CD4-positive, alpha-beta T cell (primary cell): ENCODE data around the gene TEX52. TPM values are rescaled to one million over a fixed set of nuclear protein-coding genes. Genes with fewer than 3 reads are reported as not detected.
A peak's percentile ranks its signal among the peaks of the same experiment; 100 is the strongest.
"Not testable (repeated sequence)": the region's sequence is repeated elsewhere in the genome, so short reads cannot be mapped to it uniquely, and the experiment has no call there.

ENCODE experiments used
- ATAC-seq: fragments of 200-7000 bp; cut with Tn5 transposase; one replicate; pipeline ENCODE4 v1.10.0; 2022; ENCODE audit warnings: mild to moderate bottlenecking; ENCODE audit not compliant: poor library complexity
- CTCF ChIA-PET: fragments of 350-600 bp; sonication (Branson Sonifier 250); formaldehyde crosslinking; loops from one replicate; lab custom pipeline; 2021; ENCODE audit warnings: antibody characterized with exemption, inconsistent platforms; lab: Charles Lee
- POLR2A ChIA-PET: fragments of 350-600 bp; sonication (Branson Sonifier 250); formaldehyde crosslinking; loops from one replicate; lab custom pipeline; 2021; ENCODE audit warnings: antibody characterized with exemption, inconsistent platforms; lab: Charles Lee
- DNase-seq, 14 experiments: peaks; one replicate each; pipeline ENCODE4 v3.0.0-alpha.2; 2013 to 2020; ENCODE audit warnings: mixed read lengths in 2 of 14
- H3K27ac ChIP-seq, 2 donors: one replicate each; pipeline versions ENCODE4 v1.5.1 to v1.7.0; 2013; ENCODE audit warnings: low read length in 2 of 2, low read depth in 1 of 2, mild to moderate bottlenecking in 1 of 2
- H3K27me3 ChIP-seq, 2 experiments: 1 replicate in 1 of 2; 2 replicates in 1 of 2; pipeline versions ENCODE4 v1.6.1 to v1.7.0; 2013; ENCODE audit warnings: low read length in 2 of 2, control low read depth in 1 of 2, mild to moderate bottlenecking in 1 of 2, moderate library complexity in 1 of 2; ENCODE audit not compliant: insufficient read depth in 2 of 2, control insufficient read depth in 1 of 2
- H3K36me3 ChIP-seq: one replicate; pipeline ENCODE4 v1.6.1; 2013; ENCODE audit warnings: low read length, control low read depth; ENCODE audit not compliant: insufficient read depth
- H3K4me1 ChIP-seq: one replicate; pipeline ENCODE4 v1.6.1; 2013; ENCODE audit warnings: low read length, control low read depth; ENCODE audit not compliant: insufficient read depth
- H3K4me3 ChIP-seq: one replicate; pipeline ENCODE4 v1.5.1; 2013; ENCODE audit warnings: mild to moderate bottlenecking, low read length, moderate library complexity
- H3K9me3 ChIP-seq, 2 experiments: 1 replicate in 1 of 2; 2 replicates in 1 of 2; pipeline versions ENCODE4 v1.6.1 to v1.7.0; 2013; ENCODE audit warnings: low read length in 2 of 2, mild to moderate bottlenecking in 2 of 2, control low read depth in 1 of 2, moderate library complexity in 1 of 2; ENCODE audit not compliant: control insufficient read depth in 1 of 2, insufficient read depth in 1 of 2
- H3K27ac Mint-ChIP-seq: one replicate; pipeline ENCODE4 v1.8.0; 2020; ENCODE audit warnings: mixed read lengths
- H3K27me3 Mint-ChIP-seq: one replicate; pipeline ENCODE4 v1.8.0; 2021; ENCODE audit warnings: mixed read lengths
- H3K36me3 Mint-ChIP-seq: one replicate; pipeline ENCODE4 v1.8.0; 2021; ENCODE audit warnings: low read depth, mixed read lengths
- H3K4me1 Mint-ChIP-seq: one replicate; pipeline ENCODE4 v1.8.0; 2021; ENCODE audit warnings: low read depth, mixed read lengths
- H3K4me3 Mint-ChIP-seq: one replicate; pipeline ENCODE4 v1.8.0; 2020; ENCODE audit warnings: mild to moderate bottlenecking, mixed read lengths
- H3K9me3 Mint-ChIP-seq: one replicate; pipeline ENCODE4 v1.8.0; 2020; ENCODE audit warnings: mixed read lengths
- intact Hi-C, 2 experiments: fragments of 100-400 bp; cut with DNase I in 1 of 2; cut with micrococcal nuclease in 1 of 2; formaldehyde crosslinking; loops; one replicate each; pipeline versions ENCODE4 v1.15.1 to v1.9.0; 2023 to 2025; cut with DNase I, micrococcal nuclease
- total RNA-seq, 174 experiments: library from RNA in 2 of 174; stranded (reverse) in 2 of 174; gene quantifications; one replicate each; pipeline ENCODE4 v1.2.3 and lab custom pipeline; 2021 to 2026
- TF ChIP-seq, protein P1 (sequence below): fragments of 200-600 bp; IDR thresholded peaks from one replicate; pipeline ENCODE4 v1.8.0; 2022; ENCODE audit warnings: antibody characterized with exemption, mild to moderate bottlenecking

TEX52 gene
- total RNA-seq, 2 experiments from 2014 or later, result not detected

DNA sequence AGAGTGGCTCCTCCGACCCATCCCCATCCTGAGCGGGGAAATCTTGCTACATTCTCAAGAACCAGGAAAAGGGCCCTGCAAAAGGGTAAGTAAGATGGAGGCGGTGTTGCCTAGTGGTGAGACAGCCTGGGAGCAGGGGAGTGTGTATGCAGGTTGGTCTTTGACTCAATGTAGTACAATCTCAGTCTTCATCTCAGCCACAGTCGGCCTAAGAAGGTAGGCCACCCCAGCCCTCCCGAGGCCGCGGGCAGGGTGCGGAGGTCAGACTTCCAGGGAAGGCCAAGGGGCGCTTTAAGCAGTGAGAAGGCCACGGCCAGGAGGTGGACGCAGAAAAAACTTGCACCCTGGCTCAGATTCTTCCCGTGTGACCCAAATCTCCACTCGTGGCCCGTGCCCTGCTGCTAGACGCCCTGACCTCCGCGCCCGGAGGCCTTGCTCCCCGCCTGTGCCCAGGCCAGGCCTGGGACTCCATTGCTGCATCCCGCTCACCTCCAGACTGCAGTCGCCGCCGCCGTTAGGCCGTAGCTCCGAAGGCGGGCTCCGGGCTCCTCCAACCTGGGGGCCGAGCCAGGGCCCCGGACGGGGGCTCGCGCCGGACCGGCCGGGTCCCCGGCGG is 19.7 kb upstream of the TEX52 start:
- no peaks in the 10 kb centered on the region for H3K9me3 ChIP-seq
- H3K4me3 ChIP-seq, result peak overlapping the region; percentile 80
- POLR2A ChIA-PET, result interaction anchor here (0.6 to 5.0 kb wide), 7 partner anchors 12 to 186 kb away, joined by 3 to 77 read pairs (median 5); partner anchors contain the start of genes FKBP4 and TULP3
- CTCF ChIA-PET, result no interaction called here
- TF ChIP-seq, protein P1, sequence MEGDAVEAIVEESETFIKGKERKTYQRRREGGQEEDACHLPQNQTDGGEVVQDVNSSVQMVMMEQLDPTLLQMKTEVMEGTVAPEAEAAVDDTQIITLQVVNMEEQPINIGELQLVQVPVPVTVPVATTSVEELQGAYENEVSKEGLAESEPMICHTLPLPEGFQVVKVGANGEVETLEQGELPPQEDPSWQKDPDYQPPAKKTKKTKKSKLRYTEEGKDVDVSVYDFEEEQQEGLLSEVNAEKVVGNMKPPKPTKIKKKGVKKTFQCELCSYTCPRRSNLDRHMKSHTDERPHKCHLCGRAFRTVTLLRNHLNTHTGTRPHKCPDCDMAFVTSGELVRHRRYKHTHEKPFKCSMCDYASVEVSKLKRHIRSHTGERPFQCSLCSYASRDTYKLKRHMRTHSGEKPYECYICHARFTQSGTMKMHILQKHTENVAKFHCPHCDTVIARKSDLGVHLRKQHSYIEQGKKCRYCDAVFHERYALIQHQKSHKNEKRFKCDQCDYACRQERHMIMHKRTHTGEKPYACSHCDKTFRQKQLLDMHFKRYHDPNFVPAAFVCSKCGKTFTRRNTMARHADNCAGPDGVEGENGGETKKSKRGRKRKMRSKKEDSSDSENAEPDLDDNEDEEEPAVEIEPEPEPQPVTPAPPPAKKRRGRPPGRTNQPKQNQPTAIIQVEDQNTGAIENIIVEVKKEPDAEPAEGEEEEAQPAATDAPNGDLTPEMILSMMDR, result no peak
- no peak for ATAC-seq
- peaks cover 5% of the 10 kb centered on the region for H3K36me3 ChIP-seq
- Mint-ChIP-seq H3K9me3 (no peaks in the 10 kb centered on the region), H3K27ac (peak overlapping the region; percentile 99), H3K4me3 (peak overlapping the region; percentile 90), H3K4me1 (peaks cover 30% of the 10 kb centered on the region), H3K36me3 (peaks cover 25% of the 10 kb centered on the region), H3K27me3 (no peaks in the 10 kb centered on the region)
- H3K4me1 ChIP-seq, result peaks cover 37% of the 10 kb centered on the region
- intact Hi-C loops, result loop anchor here in 1 of 2 experiments (1.0 to 5.0 kb wide), 4 partner anchors 14 to 201 kb away; partner anchors contain the start of genes FKBP4, ITFG2, TSPAN9 and TULP3
- DNase-seq, result peak in 2 of 14 experiments; percentile 25 to 40
- no peak overlapping the region for H3K27ac ChIP-seq
- no peaks in the 10 kb centered on the region for H3K27me3 ChIP-seq

DNA sequence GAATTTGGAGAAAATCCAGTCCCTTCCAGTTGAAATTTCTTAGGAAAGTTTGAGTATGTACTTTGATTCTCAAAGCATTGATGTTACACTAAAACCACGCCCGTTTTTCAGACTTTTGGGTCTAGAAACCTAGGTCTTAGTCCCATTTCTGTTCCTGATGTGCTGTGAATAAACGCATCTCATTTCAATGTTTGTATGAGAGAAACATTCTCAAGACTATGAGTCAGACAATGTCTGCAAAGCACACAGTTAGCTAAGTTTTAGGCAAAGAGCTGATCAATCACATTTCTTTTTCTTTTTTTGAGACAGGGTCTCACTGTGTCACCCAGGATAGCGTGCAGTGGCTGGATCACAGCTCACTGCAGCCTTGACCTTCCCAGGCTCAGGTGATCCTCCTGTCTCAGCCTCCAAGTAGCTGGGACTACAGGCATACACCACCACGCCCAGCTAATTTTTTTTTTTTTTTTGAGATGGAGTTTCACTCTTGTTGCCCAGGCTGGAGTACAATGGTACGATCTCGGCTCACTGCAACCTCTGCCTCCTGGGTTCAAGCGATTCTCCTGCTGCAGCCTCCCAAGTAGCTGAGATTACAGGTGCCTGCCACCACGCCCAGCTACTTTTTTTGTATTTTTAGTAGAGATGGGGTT is 12.3 kb upstream of the TEX52 start:
- H3K36me3 ChIP-seq, ATAC-seq, H3K4me3 ChIP-seq, H3K27me3 Mint-ChIP-seq, DNase-seq, H3K27me3 ChIP-seq, H3K4me3 Mint-ChIP-seq, H3K4me1 Mint-ChIP-seq, POLR2A ChIA-PET, H3K9me3 Mint-ChIP-seq, H3K4me1 ChIP-seq, H3K9me3 ChIP-seq, H3K27ac ChIP-seq, CTCF ChIA-PET, H3K27ac Mint-ChIP-seq, H3K36me3 Mint-ChIP-seq, intact Hi-C loops: not testable (repeated sequence)

DNA sequence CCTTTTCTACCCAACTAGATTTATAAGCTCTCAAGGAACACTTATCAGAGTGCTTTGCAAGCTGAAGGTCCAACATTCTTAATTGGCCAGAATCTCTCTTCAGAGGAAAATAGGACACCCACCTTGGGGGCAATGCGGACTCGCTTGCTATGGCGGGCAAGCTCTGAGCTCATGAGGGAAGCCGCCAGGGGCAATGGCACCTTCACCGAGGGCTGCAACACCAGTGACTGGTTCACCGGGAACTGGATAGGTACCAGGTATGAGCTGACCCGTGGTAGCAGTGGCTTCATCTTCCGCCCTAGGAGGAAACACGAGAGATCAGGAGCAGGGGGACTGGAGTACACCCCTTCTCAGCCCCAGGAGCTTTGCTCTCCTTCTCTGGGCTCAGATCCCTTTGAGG is 7.4 kb upstream of the TEX52 start:
- DNase-seq (no peak), ATAC-seq (no peak)
- Histone ChIP-seq H3K36me3 (peaks cover 3% of the 10 kb centered on the region), H3K27ac (no peak overlapping the region), H3K4me3 (no peak overlapping the region), H3K4me1 (no peaks in the 10 kb centered on the region), H3K9me3 (no peaks in the 10 kb centered on the region), H3K27me3 (no peaks in the 10 kb centered on the region)
- Mint-ChIP-seq H3K4me3 (no peak overlapping the region), H3K9me3 (no peaks in the 10 kb centered on the region), H3K27ac (no peak overlapping the region), H3K27me3 (no peaks in the 10 kb centered on the region), H3K4me1 (peaks cover 5% of the 10 kb centered on the region), H3K36me3 (peaks cover 5% of the 10 kb centered on the region)
- intact Hi-C loops, result no loop called here
- ChIA-PET POLR2A (no interaction called here), CTCF (no interaction called here)
- TF ChIP-seq, protein P1, result no peak

DNA sequence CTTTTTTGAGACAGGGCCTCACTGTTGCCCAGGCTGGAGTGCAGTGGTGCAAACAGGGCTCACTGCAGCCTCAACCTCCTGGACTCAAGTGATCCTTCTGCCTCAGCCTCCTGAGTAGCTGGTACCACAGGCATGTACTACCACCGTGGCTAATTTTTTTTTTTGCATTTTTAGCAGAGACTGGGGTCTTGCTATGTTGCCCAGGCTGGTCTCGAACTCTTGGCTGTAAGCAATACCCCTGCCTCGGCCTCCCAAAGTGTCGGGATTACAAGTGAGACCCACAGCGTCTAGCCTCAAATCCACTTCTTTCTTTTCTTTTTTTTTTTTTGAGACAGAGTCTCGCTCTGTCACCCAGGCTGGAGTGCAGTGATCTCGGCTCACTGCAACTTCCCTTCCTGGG is 6.6 kb upstream of the TEX52 start:
- DNase-seq, H3K4me3 ChIP-seq, H3K9me3 ChIP-seq, H3K36me3 Mint-ChIP-seq, H3K27ac ChIP-seq, H3K27me3 ChIP-seq, H3K4me1 ChIP-seq, H3K4me1 Mint-ChIP-seq, intact Hi-C loops, H3K36me3 ChIP-seq, H3K9me3 Mint-ChIP-seq, H3K27ac Mint-ChIP-seq, H3K27me3 Mint-ChIP-seq, ATAC-seq, H3K4me3 Mint-ChIP-seq: not testable (repeated sequence)
- ChIA-PET CTCF (interaction anchor here (1.4 kb wide), 1 partner anchor 9 kb away, joined by 3 read pairs; no protein-coding TSS in a partner anchor), POLR2A (interaction anchor here (1.4 kb wide), 1 partner anchor 13 kb away, joined by 5 read pairs; the partner anchor contains the start of genes FOXM1 and RHNO1)
